ENCODE data around the gene PLCB1. TPM values are rescaled to one million over a fixed set of nuclear protein-coding genes. Genes with fewer than 3 reads are reported as not detected.
A peak's percentile ranks its signal among the peaks of the same experiment; 100 is the strongest.

Gene PLCB1
- total RNA-seq, 1 donor from 2014 or later, result 6.3 TPM

GRCh38 chr20:8860011-8860495 lies 728.0 kb downstream of the PLCB1 start:
- no peak for ATAC-seq (ENCODE audit: poor library complexity)
- intact Hi-C loops (cut with DNase I), result no loop called here
- no peak for DNase-seq

- no peak for DNase-seq
- ATAC-seq (ENCODE audit: poor library complexity), result no peak
- intact Hi-C loops (cut with DNase I), result no loop called here
These were observed 730.0 kb downstream of the PLCB1 start for GRCh38 chr20:8862092-8862491.

GRCh38 chr20:8865636-8866035 lies 733.6 kb downstream of the PLCB1 start:
- no peak for DNase-seq
- no peak for ATAC-seq (ENCODE audit: poor library complexity)
- intact Hi-C loops (cut with DNase I), result no loop called here

GRCh38 chr20:8867038-8867740 lies 735.1 kb downstream of the PLCB1 start:
- intact Hi-C loops (cut with DNase I), result no loop called here
- no peak for ATAC-seq (ENCODE audit: poor library complexity)
- no peak for DNase-seq

- DNase-seq, result no peak
- no peak for ATAC-seq (ENCODE audit: poor library complexity)
- intact Hi-C loops (cut with DNase I), result no loop called here
These were observed 738.6 kb downstream of the PLCB1 start for GRCh38 chr20:8870652-8871051.

GRCh38 chr20:8874437-8874836 lies 742.4 kb downstream of the PLCB1 start:
- ATAC-seq (ENCODE audit: poor library complexity) (no peak), DNase-seq (no peak)
- intact Hi-C loops (cut with DNase I), result no loop called here

- no peak for ATAC-seq (ENCODE audit: poor library complexity)
- intact Hi-C loops (cut with DNase I), result no loop called here
- DNase-seq, result no peak
These were observed 743.5 kb downstream of the PLCB1 start for GRCh38 chr20:8875586-8875985.

- ATAC-seq (ENCODE audit: poor library complexity) (no peak), DNase-seq (no peak)
- intact Hi-C loops (cut with DNase I), result no loop called here
These were observed 744.3 kb downstream of the PLCB1 start for GRCh38 chr20:8876366-8876765.

- DNase-seq (no peak), ATAC-seq (ENCODE audit: poor library complexity) (no peak)
- intact Hi-C loops (cut with DNase I), result no loop called here
These were observed 745.2 kb downstream of the PLCB1 start for GRCh38 chr20:8877294-8877693.

- intact Hi-C loops (cut with DNase I), result no loop called here
- no peak for ATAC-seq (ENCODE audit: poor library complexity)
These were observed 747.6 kb downstream of the PLCB1 start for GRCh38 chr20:8879669-8880068.

GRCh38 chr20:8880085-8880853 lies 748.2 kb downstream of the PLCB1 start:
- no peak for DNase-seq
- intact Hi-C loops (cut with DNase I), result no loop called here
- ATAC-seq (ENCODE audit: poor library complexity), result no peak

More at GRCh38 chr20:8879669-8880068, 747.6 kb downstream of the PLCB1 start:
- DNase-seq, result no peak

- intact Hi-C loops (cut with DNase I), result no loop called here
- DNase-seq, result no peak
- ATAC-seq (ENCODE audit: poor library complexity), result no peak
These were observed 759.0 kb downstream of the PLCB1 start for GRCh38 chr20:8891039-8891438.

- intact Hi-C loops (cut with DNase I), result no loop called here
- ATAC-seq (ENCODE audit: poor library complexity) (no peak), DNase-seq (no peak)
These were observed 763.4 kb downstream of the PLCB1 start for GRCh38 chr20:8895472-8895871.

- intact Hi-C loops (cut with DNase I), result no loop called here
- ATAC-seq (ENCODE audit: poor library complexity) (no peak), DNase-seq (no peak)
These were observed 766.8 kb downstream of the PLCB1 start for GRCh38 chr20:8898823-8899222.

GRCh38 chr20:8901237-8902025 lies 769.4 kb downstream of the PLCB1 start:
- intact Hi-C loops (cut with DNase I), result no loop called here
- peak; percentile 94 for ATAC-seq (ENCODE audit: poor library complexity)
- peak; percentile 57 for DNase-seq

- DNase-seq, result no peak
- ATAC-seq (ENCODE audit: poor library complexity), result no peak
- intact Hi-C loops (cut with DNase I), result no loop called here
These were observed 771.9 kb downstream of the PLCB1 start for GRCh38 chr20:8903655-8904605.

- no peak for DNase-seq
- ATAC-seq (ENCODE audit: poor library complexity), result no peak
- intact Hi-C loops (cut with DNase I), result no loop called here
These were observed 777.5 kb downstream of the PLCB1 start for GRCh38 chr20:8909596-8909995.

GRCh38 chr20:8912096-8912495 lies 780.0 kb downstream of the PLCB1 start:
- intact Hi-C loops (cut with DNase I), result no loop called here
- ATAC-seq (ENCODE audit: poor library complexity) (no peak), DNase-seq (no peak)
